ENCODE measurements around the gene MYLK. TPM values are rescaled to one million over a fixed set of nuclear protein-coding genes. Genes with fewer than 3 reads are reported as not detected.

MYLK gene
- total RNA-seq, 1 experiment from 2014 or later, result 23.0 TPM

GRCh38 chr3:123571973-123572365, 312.2 kb downstream of the MYLK start:
- no peak for TF ChIP-seq CTCF (IDR thresholded peaks at IDR 0.05; ENCODE audit: insufficient read depth in 1 of 2, low read depth in 1 of 2, low read length in 1 of 2, severe bottlenecking in 1 of 2, unreplicated experiment in 1 of 2)
- Mint-ChIP-seq H3K27ac (ENCODE audit: unreplicated experiment) (no peak overlapping the region), H3K9me3 (ENCODE audit: unreplicated experiment) (no peaks in the 10 kb centered on the region), H3K27me3 (ENCODE audit: insufficient read depth, unreplicated experiment) (no peaks in the 10 kb centered on the region), H3K36me3 (ENCODE audit: insufficient read depth, unreplicated experiment) (peaks cover 33% of the 10 kb centered on the region), H3K4me3 (ENCODE audit: unreplicated experiment) (no peak overlapping the region), H3K4me1 (ENCODE audit: low read depth, unreplicated experiment) (peaks cover 10% of the 10 kb centered on the region)
- H3K9me3 ChIP-seq, result no peaks in the 10 kb centered on the region
- no peak overlapping the region for H3K4me3 ChIP-seq (ENCODE audit: low read depth, low read length)
- no peaks in the 10 kb centered on the region for H3K27me3 ChIP-seq (replicated peaks; ENCODE audit: control insufficient read depth, insufficient read depth, low read length)
- DNase-seq, result no peak
- POLR2A ChIA-PET, result no interaction called here
- intact Hi-C loops (cut with micrococcal nuclease; ENCODE audit: unreplicated experiment), result no loop called here
- CTCF ChIA-PET, result no interaction called here
- no TSS peak for BruUV-seq (replicated peaks)
- H3K4me1 ChIP-seq, result peaks cover 12% of the 10 kb centered on the region
- H3K36me3 ChIP-seq (ENCODE audit: control insufficient read depth, insufficient read depth, low read length), result no peaks in the 10 kb centered on the region

- Mint-ChIP-seq H3K27me3 (ENCODE audit: insufficient read depth, unreplicated experiment) (no peaks in the 10 kb centered on the region), H3K4me3 (ENCODE audit: unreplicated experiment) (no peak overlapping the region), H3K9me3 (ENCODE audit: unreplicated experiment) (no peaks in the 10 kb centered on the region), H3K27ac (ENCODE audit: unreplicated experiment) (no peak overlapping the region), H3K36me3 (ENCODE audit: insufficient read depth, unreplicated experiment) (peaks cover 29% of the 10 kb centered on the region), H3K4me1 (ENCODE audit: low read depth, unreplicated experiment) (peaks cover 10% of the 10 kb centered on the region)
- no peak for TF ChIP-seq CTCF (IDR thresholded peaks at IDR 0.05; ENCODE audit: insufficient read depth in 1 of 2, low read depth in 1 of 2, low read length in 1 of 2, severe bottlenecking in 1 of 2, unreplicated experiment in 1 of 2)
- peaks cover 12% of the 10 kb centered on the region for H3K4me1 ChIP-seq
- ChIA-PET POLR2A (no interaction called here), CTCF (no interaction called here)
- no peak overlapping the region for H3K4me3 ChIP-seq (ENCODE audit: low read depth, low read length)
- DNase-seq, result no peak
- intact Hi-C loops (cut with micrococcal nuclease; ENCODE audit: unreplicated experiment), result no loop called here
- no peaks in the 10 kb centered on the region for H3K36me3 ChIP-seq (ENCODE audit: control insufficient read depth, insufficient read depth, low read length)
- H3K9me3 ChIP-seq, result no peaks in the 10 kb centered on the region
- no TSS peak for BruUV-seq (replicated peaks)
- H3K27me3 ChIP-seq (replicated peaks; ENCODE audit: control insufficient read depth, insufficient read depth, low read length), result no peaks in the 10 kb centered on the region
These were observed 312.7 kb downstream of the MYLK start for GRCh38 chr3:123571264-123571972.

- Mint-ChIP-seq H3K4me1 (ENCODE audit: low read depth, unreplicated experiment) (peaks cover 14% of the 10 kb centered on the region), H3K27me3 (ENCODE audit: insufficient read depth, unreplicated experiment) (no peaks in the 10 kb centered on the region), H3K9me3 (ENCODE audit: unreplicated experiment) (no peaks in the 10 kb centered on the region), H3K27ac (ENCODE audit: unreplicated experiment) (no peak overlapping the region), H3K36me3 (ENCODE audit: insufficient read depth, unreplicated experiment) (peaks cover 38% of the 10 kb centered on the region), H3K4me3 (ENCODE audit: unreplicated experiment) (no peak overlapping the region)
- no peak for DNase-seq
- no peak for TF ChIP-seq CTCF (IDR thresholded peaks at IDR 0.05; ENCODE audit: insufficient read depth in 1 of 2, low read depth in 1 of 2, low read length in 1 of 2, severe bottlenecking in 1 of 2, unreplicated experiment in 1 of 2)
- intact Hi-C loops (cut with micrococcal nuclease; ENCODE audit: unreplicated experiment), result no loop called here
- Histone ChIP-seq H3K4me1 (peaks cover 12% of the 10 kb centered on the region), H3K27me3 (replicated peaks; ENCODE audit: control insufficient read depth, insufficient read depth, low read length) (no peaks in the 10 kb centered on the region), H3K4me3 (ENCODE audit: low read depth, low read length) (no peak overlapping the region), H3K36me3 (ENCODE audit: control insufficient read depth, insufficient read depth, low read length) (peaks cover 1% of the 10 kb centered on the region; the same call in 1 of the 2 replicates), H3K9me3 (no peaks in the 10 kb centered on the region)
- no TSS peak for BruUV-seq (replicated peaks)
- ChIA-PET POLR2A (no interaction called here), CTCF (interaction anchor here (0.9 kb wide), 1 partner anchor 11 kb away, joined by 3 read pairs; no protein-coding TSS in a partner anchor)
These were observed 315.3 kb downstream of the MYLK start for GRCh38 chr3:123568875-123569274.

All from Caco-2 (cell line).